ENCODE measurements around the gene UPF1.

UPF1 gene

GRCh38 chr19:18844806-18845329, 13.1 kb downstream of the UPF1 start:
- Histone ChIP-seq H3K4me2 (ENCODE audit: low read depth, low read length, poor library complexity, severe bottlenecking) (no peak overlapping the region), H3K9me2 (replicated peaks; ENCODE audit: insufficient read depth, low read length) (no peaks in the 10 kb centered on the region), H3K27me3 (ENCODE audit: low read length) (no peaks in the 10 kb centered on the region), H3K36me3 (ENCODE audit: low read length) (peaks cover 10% of the 10 kb centered on the region; the same call in 1 of the 2 replicates), H3K27ac (ENCODE audit: low read depth, low read length) (no peak overlapping the region), H2AFZ (ENCODE audit: low read depth, low read length, severe bottlenecking) (no peak overlapping the region), H3K9ac (ENCODE audit: low read length) (no peak overlapping the region), H3K79me2 (ENCODE audit: insufficient read depth, low read length) (peaks cover 100% of the 10 kb centered on the region), H4K20me1 (ENCODE audit: low read depth, low read length) (peaks cover 13% of the 10 kb centered on the region; the same call in 1 of the 2 replicates), H3K4me3 (ENCODE audit: insufficient read depth, low read length, poor library complexity, severe bottlenecking) (no peak overlapping the region), H3F3A (ENCODE audit: insufficient read depth) (peaks cover 4% of the 10 kb centered on the region; the same call in 1 of the 2 replicates), H3K9me3 (ENCODE audit: insufficient read depth, low read length) (no peaks in the 10 kb centered on the region)
- TF ChIP-seq EZH2phosphoT487 (conservative IDR thresholded peaks at IDR 0.05; ENCODE audit: low read length) (no peak), CTCF (IDR thresholded peaks at IDR 0.05; ENCODE audit: insufficient read depth, low read length, poor library complexity, severe bottlenecking) (no peak)

- Histone ChIP-seq H3K27ac (ENCODE audit: low read depth, low read length) (no peak overlapping the region), H3K4me3 (ENCODE audit: insufficient read depth, low read length, poor library complexity, severe bottlenecking) (no peak overlapping the region), H3K27me3 (ENCODE audit: low read length) (no peaks in the 10 kb centered on the region), H3K79me2 (ENCODE audit: insufficient read depth, low read length) (peaks cover 91% of the 10 kb centered on the region), H3K9me3 (ENCODE audit: insufficient read depth, low read length) (no peaks in the 10 kb centered on the region), H4K20me1 (ENCODE audit: low read depth, low read length) (peaks cover 13% of the 10 kb centered on the region; the same call in 1 of the 2 replicates), H3K4me2 (ENCODE audit: low read depth, low read length, poor library complexity, severe bottlenecking) (no peak overlapping the region), H3K9ac (ENCODE audit: low read length) (no peak overlapping the region), H3F3A (ENCODE audit: insufficient read depth) (peaks cover 4% of the 10 kb centered on the region; the same call in 1 of the 2 replicates), H3K9me2 (replicated peaks; ENCODE audit: insufficient read depth, low read length) (no peaks in the 10 kb centered on the region), H3K36me3 (ENCODE audit: low read length) (peaks cover 10% of the 10 kb centered on the region; the same call in 1 of the 2 replicates), H2AFZ (ENCODE audit: low read depth, low read length, severe bottlenecking) (no peak overlapping the region)
- TF ChIP-seq EZH2phosphoT487 (conservative IDR thresholded peaks at IDR 0.05; ENCODE audit: low read length) (no peak), CTCF (IDR thresholded peaks at IDR 0.05; ENCODE audit: insufficient read depth, low read length, poor library complexity, severe bottlenecking) (no peak)
These were observed 14.2 kb downstream of the UPF1 start for GRCh38 chr19:18845961-18846360.

- H3K27ac ChIP-seq (ENCODE audit: low read depth, low read length), result no peak overlapping the region
- no peaks in the 10 kb centered on the region for H3K27me3 ChIP-seq (ENCODE audit: low read length)
- H3K36me3 ChIP-seq (ENCODE audit: low read length), result peaks cover 10% of the 10 kb centered on the region; the same call in 1 of the 2 replicates
- peaks cover 4% of the 10 kb centered on the region; the same call in 1 of the 2 replicates for H3F3A ChIP-seq (ENCODE audit: insufficient read depth)
- peaks cover 81% of the 10 kb centered on the region for H3K79me2 ChIP-seq (ENCODE audit: insufficient read depth, low read length)
- H3K9me3 ChIP-seq (ENCODE audit: insufficient read depth, low read length), result no peaks in the 10 kb centered on the region
- H4K20me1 ChIP-seq (ENCODE audit: low read depth, low read length), result peaks cover 9% of the 10 kb centered on the region; the same call in 1 of the 2 replicates
- no peak overlapping the region for H3K4me3 ChIP-seq (ENCODE audit: insufficient read depth, low read length, poor library complexity, severe bottlenecking)
- no peaks in the 10 kb centered on the region for H3K9me2 ChIP-seq (replicated peaks; ENCODE audit: insufficient read depth, low read length)
- no peak overlapping the region for H3K9ac ChIP-seq (ENCODE audit: low read length)
- TF ChIP-seq CTCF (IDR thresholded peaks at IDR 0.05; ENCODE audit: insufficient read depth, low read length, poor library complexity, severe bottlenecking) (peak; percentile 76), EZH2phosphoT487 (conservative IDR thresholded peaks at IDR 0.05; ENCODE audit: low read length) (no peak)
- no peak overlapping the region for H3K4me2 ChIP-seq (ENCODE audit: low read depth, low read length, poor library complexity, severe bottlenecking)
- H2AFZ ChIP-seq (ENCODE audit: low read depth, low read length, severe bottlenecking), result no peak overlapping the region
These were observed 15.2 kb downstream of the UPF1 start for GRCh38 chr19:18846862-18847548.
